Panc1 (cell line): ENCODE measurements around the gene PSMD13. TPM values are rescaled to one million over a fixed set of nuclear protein-coding genes. Genes with fewer than 3 reads are reported as not detected.

Source experiments
- ATAC-seq: fragments of 200-7000 bp; cut with Tn5 transposase; 2 replicates; pipeline ENCODE4 v1.9.1; 2020; ENCODE audit warnings: mild to moderate bottlenecking, moderate library complexity
- BruUV-seq: library from RNA; stranded (reverse); fragments of 400-500 nt; replicated peaks from 2 replicates; lab custom pipeline; 2021; lab: Mats Ljungman, UMichigan
- CTCF ChIA-PET: fragments of 300-600 bp; sonication (Branson Sonifier 250); formaldehyde crosslinking; loops from one replicate; lab custom pipeline; 2022; ENCODE audit warnings: antibody characterized with exemption; lab: Charles Lee
- POLR2A ChIA-PET: fragments of 300-600 bp; sonication (Branson Sonifier 250); formaldehyde crosslinking; loops from one replicate; lab custom pipeline; 2022; ENCODE audit warnings: antibody characterized with exemption; lab: Charles Lee
- DNase-seq: peaks from one replicate; pipeline ENCODE4 v3.0.0-alpha.2; 2010; ENCODE audit warnings: low read depth, low spot score
- H3K27ac ChIP-seq: 2 replicates; pipeline ENCODE4 v1.5.1; 2011; ENCODE audit warnings: mild to moderate bottlenecking, low read length, inconsistent platforms
- H3K27me3 ChIP-seq: fragments of 200-500 bp; sonication (Bioruptor generic); 2 replicates; pipeline ENCODE4 v1.6.0; 2014; ENCODE audit warnings: low read length, inconsistent platforms; ENCODE audit not compliant: control insufficient read depth, insufficient read depth
- H3K36me3 ChIP-seq: fragments of 200-500 bp; sonication (Bioruptor generic); 2 replicates; pipeline ENCODE4 v1.5.1; 2014; ENCODE audit warnings: inconsistent platforms, mild to moderate bottlenecking, low read length, moderate library complexity; ENCODE audit not compliant: control insufficient read depth, insufficient read depth
- H3K4me1 ChIP-seq: 2 replicates; pipeline ENCODE4 v1.5.1; 2011; ENCODE audit warnings: inconsistent platforms, mild to moderate bottlenecking, low read length, moderate library complexity; ENCODE audit not compliant: control insufficient read depth, insufficient read depth
- H3K4me3 ChIP-seq, 2 experiments: 2 replicates each; pipeline ENCODE4 v1.5.1; 2011 to 2012; ENCODE audit warnings: low read depth in 2 of 2, low read length in 2 of 2, mild to moderate bottlenecking in 2 of 2, inconsistent platforms in 1 of 2, moderate library complexity in 1 of 2
- H3K9me3 ChIP-seq: fragments of 200-500 bp; sonication (Bioruptor generic); 2 replicates; pipeline ENCODE4 v1.5.1; 2014; ENCODE audit warnings: low read depth, mild to moderate bottlenecking, inconsistent platforms, low read length, moderate library complexity; ENCODE audit not compliant: control insufficient read depth, insufficient read depth
- CTCF ChIP-seq: fragments of 450-650 bp; IDR thresholded peaks from 2 replicates; pipeline ENCODE4 v1.5.1; 2017; ENCODE audit warnings: mild to moderate bottlenecking
- POLR2AphosphoS5 ChIP-seq: IDR thresholded peaks from 2 replicates; pipeline ENCODE4 v1.6.1; 2012; ENCODE audit warnings: mild to moderate bottlenecking, low read depth, low read length, moderate library complexity
- REST ChIP-seq, 2 experiments: IDR thresholded peaks; 2 replicates each; pipeline ENCODE4 v1.6.1; 2011 to 2012; ENCODE audit warnings: low read depth in 2 of 2, control low read depth in 1 of 2, low read length in 1 of 2, mild to moderate bottlenecking in 1 of 2, moderate library complexity in 1 of 2; ENCODE audit not compliant: insufficient read depth in 1 of 2
- SIN3A ChIP-seq: IDR thresholded peaks from 2 replicates; pipeline ENCODE4 v1.6.1; 2012; ENCODE audit warnings: low read depth, mild to moderate bottlenecking, low read length, moderate library complexity, borderline replicate concordance; ENCODE audit not compliant: insufficient read depth
- TCF7L2 ChIP-seq: IDR thresholded peaks from 2 replicates; pipeline ENCODE4 v1.6.1; 2011; ENCODE audit warnings: mild to moderate bottlenecking, low read depth, low read length, inconsistent platforms
- in situ Hi-C: cut with HindIII; loops from 2 replicates; pipeline ENCODE4 v1.10.0; 2016; ENCODE audit warnings: low sequenced_read_pairs, low pct_unique_long_range_greater_than_20kb
- intact Hi-C: fragments of 100-400 bp; cut with micrococcal nuclease; formaldehyde crosslinking; loops from one replicate; pipeline ENCODE4 v1.10.0; 2022; ENCODE audit not compliant: unreplicated experiment
- total RNA-seq: library from RNA; stranded (reverse); gene quantifications from one replicate; pipeline ENCODE4 v1.2.1, GENCODE V29; 2021; ENCODE audit not compliant: unreplicated experiment

PSMD13 gene
- total RNA-seq, 1 experiment from 2014 or later, result 271 TPM

GRCh38 chr11:278001-278951, 41.5 kb downstream of the PSMD13 start, which contains the start of gene NLRP6 (continued):
- TF ChIP-seq SIN3A, result no peak

- Histone ChIP-seq H3K4me3 (peak overlapping the region; percentile 37 to 40), H3K9me3 (0 out of 2 replicates have a peak, but pooled peaks cover 3% of the 10 kb centered on the region), H3K4me1 (peaks cover 12% of the 10 kb centered on the region; the same call in 1 of the 2 replicates), H3K27me3 (peaks cover 3% of the 10 kb centered on the region), H3K36me3 (no peaks in the 10 kb centered on the region), H3K27ac (no peak overlapping the region)
- intact Hi-C loops (no loop called here), in situ Hi-C loops (no loop called here)
- ChIA-PET CTCF (no interaction called here), POLR2A (interaction anchor here (0.6 to 1.2 kb wide), 2 partner anchors 10 to 35 kb away, joined by 3 read pairs; partner anchors contain the start of gene PGGHG)
- DNase-seq, result no peak
- ATAC-seq, result no peak
- TF ChIP-seq POLR2AphosphoS5 (no peak), SIN3A (no peak), TCF7L2 (no peak), CTCF (no peak), REST (IDR thresholded peaks at IDR 0.05; ENCODE audit: insufficient read depth in 1 of 2, low read depth in 2 of 2, low read length in 1 of 2) (no peak)
- no TSS peak for BruUV-seq
These were observed 42.5 kb downstream of the PSMD13 start for GRCh38 chr11:279040-279965.
